Calu3 (cell line): ENCODE results near the gene GNA12. TPM values are rescaled to one million over a fixed set of nuclear protein-coding genes. Genes with fewer than 3 reads are reported as not detected.

Experiments used
- BruUV-seq: library from RNA; stranded (reverse); fragments of 400-500 nt; replicated peaks from 2 replicates; lab custom pipeline; 2021; lab: Mats Ljungman, UMichigan
- CTCF ChIA-PET: fragments of 300-600 bp; sonication (Branson Sonifier 250); formaldehyde crosslinking; loops from one replicate; lab custom pipeline; 2022; ENCODE audit warnings: antibody characterized with exemption; lab: Charles Lee
- DNase-seq: peaks from one replicate; pipeline ENCODE4 v3.0.0; 2022
- H3K27ac Mint-ChIP-seq: one replicate; pipeline ENCODE4 v1.8.0; 2022; ENCODE audit warnings: mixed read lengths; ENCODE audit not compliant: unreplicated experiment
- H3K27me3 Mint-ChIP-seq: one replicate; pipeline ENCODE4 v1.8.0; 2022; ENCODE audit warnings: mixed read lengths; ENCODE audit not compliant: unreplicated experiment
- H3K36me3 Mint-ChIP-seq: one replicate; pipeline ENCODE4 v1.8.0; 2022; ENCODE audit warnings: mild to moderate bottlenecking, moderate library complexity, mixed read lengths; ENCODE audit not compliant: insufficient read depth, unreplicated experiment
- H3K4me1 Mint-ChIP-seq: one replicate; pipeline ENCODE4 v1.8.0; 2022; ENCODE audit warnings: mild to moderate bottlenecking, low read depth, mixed read lengths; ENCODE audit not compliant: unreplicated experiment
- H3K4me3 Mint-ChIP-seq: one replicate; pipeline ENCODE4 v1.8.0; 2022; ENCODE audit warnings: mild to moderate bottlenecking, low read depth, moderate library complexity, mixed read lengths; ENCODE audit not compliant: unreplicated experiment
- H3K9me3 Mint-ChIP-seq: one replicate; pipeline ENCODE4 v1.8.0; 2022; ENCODE audit warnings: low read depth, mixed read lengths; ENCODE audit not compliant: unreplicated experiment
- intact Hi-C: fragments of 100-400 bp; cut with micrococcal nuclease; formaldehyde crosslinking; loops from one replicate; pipeline ENCODE4 v1.10.0; 2022; ENCODE audit not compliant: unreplicated experiment
- total RNA-seq: library from RNA; stranded (reverse); gene quantifications from 2 replicates; pipeline ENCODE4 v1.2.3, GENCODE V29; 2022
- TF ChIP-seq, protein P1 (sequence below): fragments of 200-600 bp; IDR thresholded peaks from one replicate; pipeline ENCODE4 v1.8.0; 2022; ENCODE audit warnings: antibody characterized with exemption; ENCODE audit not compliant: unreplicated experiment

The GNA12 gene
- total RNA-seq, 1 experiment from 2014 or later = 78.3 TPM

DNA sequence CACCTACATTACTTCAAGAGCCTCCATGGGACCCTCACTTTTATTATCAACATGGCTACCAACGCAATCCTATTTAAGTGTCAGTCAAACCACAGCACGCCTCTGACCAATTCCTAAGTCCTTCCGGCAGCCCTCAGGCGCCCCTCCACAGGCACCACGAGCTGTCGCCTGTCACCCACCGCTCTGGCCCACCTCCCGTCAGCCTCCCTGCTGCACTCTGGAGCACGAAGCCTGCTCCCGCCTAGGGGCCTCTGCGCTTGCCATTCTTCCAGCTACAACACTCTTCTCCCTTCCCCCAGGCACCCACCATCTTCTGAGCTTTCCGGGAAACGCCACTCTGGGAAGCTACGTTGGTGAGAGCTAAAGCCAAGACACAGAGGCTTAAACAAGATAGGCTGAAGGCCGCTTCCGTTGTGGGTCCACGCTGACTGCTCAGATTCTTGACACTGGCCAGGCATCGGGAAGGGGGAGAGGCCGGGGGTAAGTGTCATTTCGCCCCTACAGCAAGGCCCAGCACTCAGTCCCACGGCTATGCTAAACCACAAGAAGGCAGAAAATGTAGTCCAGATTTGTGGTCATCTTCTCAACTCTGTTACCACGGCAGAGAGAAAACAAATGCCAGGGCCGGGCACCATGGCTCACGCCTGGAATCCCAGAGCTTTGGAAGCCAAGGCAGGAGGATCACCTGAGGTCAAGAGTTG lies 56.7 kb downstream of the GNA12 start:
- H3K36me3 Mint-ChIP-seq = peaks cover 6% of the 10 kb centered on the region

DNA sequence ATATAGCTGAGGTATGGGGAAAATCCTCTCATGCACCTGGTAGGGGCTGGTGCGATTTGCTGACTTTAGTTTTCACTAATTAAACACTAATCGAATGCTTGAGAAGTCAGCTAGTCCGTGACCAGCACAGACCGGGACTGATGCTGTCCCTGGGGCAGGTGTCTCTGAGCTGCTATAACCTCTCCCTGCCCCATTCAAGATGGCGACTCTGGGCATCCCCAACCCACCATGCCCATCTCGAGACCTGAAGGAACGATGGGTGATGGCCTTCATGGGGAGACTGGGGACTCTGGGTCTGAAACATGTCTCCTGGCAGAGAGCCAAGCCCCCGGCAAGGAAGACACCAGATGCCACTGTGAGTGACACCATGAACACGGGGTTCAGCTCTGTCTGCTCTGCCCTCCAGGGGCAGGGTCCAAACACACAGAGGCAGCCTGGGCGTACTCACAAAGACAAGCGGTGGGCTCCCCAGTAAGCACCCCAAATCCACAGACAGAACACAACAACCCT lies 57.4 kb downstream of the GNA12 start:
- no TSS peak for BruUV-seq
- no peaks in the 10 kb centered on the region for H3K4me1 Mint-ChIP-seq
- peaks cover 6% of the 10 kb centered on the region for H3K36me3 Mint-ChIP-seq
- H3K27ac Mint-ChIP-seq = no peak overlapping the region
- no peaks in the 10 kb centered on the region for H3K9me3 Mint-ChIP-seq
- intact Hi-C loops = no loop called here
- no peaks in the 10 kb centered on the region for H3K27me3 Mint-ChIP-seq
- DNase-seq = no peak
- CTCF ChIA-PET = interaction anchor here (0.5 to 1.5 kb wide), 2 partner anchors 11 to 1515 kb away, joined by 3 to 5 read pairs; no protein-coding TSS in a partner anchor
- TF ChIP-seq, protein P1, sequence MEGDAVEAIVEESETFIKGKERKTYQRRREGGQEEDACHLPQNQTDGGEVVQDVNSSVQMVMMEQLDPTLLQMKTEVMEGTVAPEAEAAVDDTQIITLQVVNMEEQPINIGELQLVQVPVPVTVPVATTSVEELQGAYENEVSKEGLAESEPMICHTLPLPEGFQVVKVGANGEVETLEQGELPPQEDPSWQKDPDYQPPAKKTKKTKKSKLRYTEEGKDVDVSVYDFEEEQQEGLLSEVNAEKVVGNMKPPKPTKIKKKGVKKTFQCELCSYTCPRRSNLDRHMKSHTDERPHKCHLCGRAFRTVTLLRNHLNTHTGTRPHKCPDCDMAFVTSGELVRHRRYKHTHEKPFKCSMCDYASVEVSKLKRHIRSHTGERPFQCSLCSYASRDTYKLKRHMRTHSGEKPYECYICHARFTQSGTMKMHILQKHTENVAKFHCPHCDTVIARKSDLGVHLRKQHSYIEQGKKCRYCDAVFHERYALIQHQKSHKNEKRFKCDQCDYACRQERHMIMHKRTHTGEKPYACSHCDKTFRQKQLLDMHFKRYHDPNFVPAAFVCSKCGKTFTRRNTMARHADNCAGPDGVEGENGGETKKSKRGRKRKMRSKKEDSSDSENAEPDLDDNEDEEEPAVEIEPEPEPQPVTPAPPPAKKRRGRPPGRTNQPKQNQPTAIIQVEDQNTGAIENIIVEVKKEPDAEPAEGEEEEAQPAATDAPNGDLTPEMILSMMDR = no peak
- no peak overlapping the region for H3K4me3 Mint-ChIP-seq

More for the DNA sequence above, 56.7 kb downstream of the GNA12 start:
- intact Hi-C loops = no loop called here
- TF ChIP-seq, protein P1 = no peak
- BruUV-seq = no TSS peak
- no peak overlapping the region for H3K4me3 Mint-ChIP-seq
- no peaks in the 10 kb centered on the region for H3K9me3 Mint-ChIP-seq
- no peaks in the 10 kb centered on the region for H3K27me3 Mint-ChIP-seq
- no peak for DNase-seq
- CTCF ChIA-PET = no interaction called here
- H3K27ac Mint-ChIP-seq = no peak overlapping the region
- H3K4me1 Mint-ChIP-seq = no peaks in the 10 kb centered on the region

DNA sequence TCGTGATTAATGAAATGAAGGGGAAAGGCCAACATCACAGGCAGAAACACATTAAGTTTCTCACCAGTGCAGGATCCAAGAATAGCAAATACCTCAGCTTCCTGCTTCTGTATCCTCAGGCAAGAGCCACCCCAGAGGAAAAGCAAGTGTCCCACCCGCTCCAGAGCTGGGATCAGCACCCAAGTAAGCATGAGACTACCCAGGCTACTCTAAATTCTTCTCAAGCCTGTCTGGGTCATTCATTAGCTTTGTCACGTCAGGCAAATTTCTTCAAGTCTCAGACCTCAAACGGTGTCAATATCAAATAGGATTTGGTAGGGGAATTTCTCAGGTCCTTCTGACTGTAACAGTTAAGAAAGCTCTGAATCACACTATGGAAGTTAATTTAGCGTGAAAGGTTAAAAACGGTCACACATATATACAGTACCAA lies 59.0 kb downstream of the GNA12 start:
- no peak overlapping the region for H3K27ac Mint-ChIP-seq
- intact Hi-C loops = no loop called here
- peaks cover 6% of the 10 kb centered on the region for H3K36me3 Mint-ChIP-seq
- CTCF ChIA-PET = no interaction called here
- TF ChIP-seq, protein P1 = no peak
- H3K4me3 Mint-ChIP-seq = no peak overlapping the region
- H3K4me1 Mint-ChIP-seq = no peaks in the 10 kb centered on the region
- H3K27me3 Mint-ChIP-seq = no peaks in the 10 kb centered on the region
- no TSS peak for BruUV-seq
- no peak for DNase-seq
- no peaks in the 10 kb centered on the region for H3K9me3 Mint-ChIP-seq

DNA sequence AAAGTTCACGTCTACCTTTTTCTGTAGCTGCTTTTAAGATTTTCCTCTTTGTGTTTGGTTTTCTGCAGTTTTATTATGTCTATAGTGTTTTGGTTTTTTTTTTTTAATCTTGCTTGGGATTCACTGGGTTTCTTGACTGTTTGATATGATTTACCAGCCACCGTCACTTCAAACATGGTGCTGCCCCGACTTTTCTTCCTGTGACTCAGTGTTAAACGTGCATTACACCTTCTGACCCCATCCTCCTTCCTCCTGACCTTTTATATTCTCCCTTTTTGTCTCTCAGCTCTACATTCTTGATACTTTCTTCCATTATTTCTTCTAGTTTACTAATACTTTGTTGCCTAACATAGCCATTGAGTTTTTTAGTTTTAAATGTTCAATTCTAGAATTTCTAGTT lies 61.5 kb downstream of the GNA12 start:
- DNase-seq = no peak
- no peak overlapping the region for H3K4me3 Mint-ChIP-seq
- no peak overlapping the region for H3K27ac Mint-ChIP-seq
- intact Hi-C loops = no loop called here
- no peaks in the 10 kb centered on the region for H3K4me1 Mint-ChIP-seq
- CTCF ChIA-PET = interaction anchor here (0.7 kb wide), 1 partner anchor 32 kb away, joined by 3 read pairs; no protein-coding TSS in a partner anchor
- H3K27me3 Mint-ChIP-seq = no peaks in the 10 kb centered on the region
- no peaks in the 10 kb centered on the region for H3K9me3 Mint-ChIP-seq
- TF ChIP-seq, protein P1 = no peak
- peaks cover 6% of the 10 kb centered on the region for H3K36me3 Mint-ChIP-seq
- no TSS peak for BruUV-seq
